ENCODE results near the gene SYNDIG1.

SYNDIG1 gene

GRCh38 chr20:24587384-24588046, 118.1 kb downstream of the SYNDIG1 start:
- in situ Hi-C loops (cut with HindIII; ENCODE audit: low pct_ligation_motif_present, low pct_unique_long_range_greater_than_20kb, low sequenced_read_pairs): no loop called here
- no peak for DNase-seq

DNA sequence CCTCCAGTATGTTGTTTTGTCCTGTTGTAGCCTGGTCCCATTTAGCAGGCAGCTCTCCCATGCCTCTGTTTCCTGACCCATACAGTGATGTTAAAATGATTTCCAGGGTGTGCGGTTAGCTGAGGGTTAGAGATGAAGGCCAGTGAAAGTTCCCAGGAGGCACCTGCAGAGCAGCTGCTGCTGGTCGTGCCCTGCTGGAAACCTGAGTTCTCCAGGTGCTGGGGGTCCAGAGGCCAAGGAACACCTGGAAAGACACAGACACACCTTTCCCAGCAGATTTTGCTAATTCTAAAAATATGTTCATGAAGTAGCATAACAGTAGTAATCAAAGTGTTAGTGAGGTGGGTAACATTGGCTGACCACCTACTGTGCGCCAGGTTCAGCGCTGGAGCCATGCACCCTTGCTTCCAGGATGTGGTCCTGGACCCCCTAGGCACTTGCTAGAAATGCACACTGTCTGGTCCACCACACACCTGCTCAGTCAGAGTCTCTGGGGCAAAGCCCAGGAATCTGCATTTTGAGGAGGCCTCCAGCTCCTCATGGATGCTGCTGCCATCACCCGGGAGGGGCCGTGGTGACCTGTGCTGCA, 118.7 kb downstream of the SYNDIG1 start:
- DNase-seq: no peak
- in situ Hi-C loops (cut with HindIII; ENCODE audit: low pct_ligation_motif_present, low pct_unique_long_range_greater_than_20kb, low sequenced_read_pairs): no loop called here

DNA sequence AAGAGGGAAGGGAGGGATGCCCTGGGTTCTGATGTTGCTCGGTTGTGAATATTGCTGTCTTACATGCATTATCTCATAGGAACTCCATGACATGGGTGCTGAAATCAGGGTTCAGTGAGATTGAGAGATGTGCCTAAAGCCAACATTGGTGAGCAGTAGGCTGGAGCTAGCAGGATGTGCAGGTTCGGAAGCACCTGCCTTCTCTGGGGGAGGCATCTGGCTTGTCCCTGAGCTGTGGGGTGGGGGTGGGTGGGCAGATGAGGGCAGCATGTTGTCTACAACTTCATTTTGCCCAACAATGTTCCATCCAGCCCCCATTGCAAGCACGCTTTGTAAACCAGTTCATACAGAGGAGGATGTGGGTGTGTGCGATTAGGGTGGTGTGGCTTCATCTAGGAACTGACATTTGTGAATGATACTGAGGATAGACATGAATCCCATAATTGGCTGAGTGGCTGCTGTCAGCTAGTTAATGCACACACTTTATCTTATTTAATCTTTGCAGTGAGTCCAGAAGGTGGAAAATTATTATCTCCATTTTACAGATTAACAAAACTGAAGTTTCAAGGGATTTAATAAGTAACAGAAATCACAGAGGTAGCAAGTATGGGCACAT, 119.4 kb downstream of the SYNDIG1 start:
- in situ Hi-C loops (cut with HindIII; ENCODE audit: low pct_ligation_motif_present, low pct_unique_long_range_greater_than_20kb, low sequenced_read_pairs): no loop called here
- no peak for DNase-seq

- in situ Hi-C loops (cut with HindIII; ENCODE audit: low pct_ligation_motif_present, low pct_unique_long_range_greater_than_20kb, low sequenced_read_pairs): no loop called here
- DNase-seq: no peak
Measured at GRCh38 chr20:24589381-24589780, 120.0 kb downstream of the SYNDIG1 start.

GRCh38 chr20:24589815-24590177, 120.4 kb downstream of the SYNDIG1 start:
- DNase-seq: no peak
- in situ Hi-C loops (cut with HindIII; ENCODE audit: low pct_ligation_motif_present, low pct_unique_long_range_greater_than_20kb, low sequenced_read_pairs): no loop called here

DNA sequence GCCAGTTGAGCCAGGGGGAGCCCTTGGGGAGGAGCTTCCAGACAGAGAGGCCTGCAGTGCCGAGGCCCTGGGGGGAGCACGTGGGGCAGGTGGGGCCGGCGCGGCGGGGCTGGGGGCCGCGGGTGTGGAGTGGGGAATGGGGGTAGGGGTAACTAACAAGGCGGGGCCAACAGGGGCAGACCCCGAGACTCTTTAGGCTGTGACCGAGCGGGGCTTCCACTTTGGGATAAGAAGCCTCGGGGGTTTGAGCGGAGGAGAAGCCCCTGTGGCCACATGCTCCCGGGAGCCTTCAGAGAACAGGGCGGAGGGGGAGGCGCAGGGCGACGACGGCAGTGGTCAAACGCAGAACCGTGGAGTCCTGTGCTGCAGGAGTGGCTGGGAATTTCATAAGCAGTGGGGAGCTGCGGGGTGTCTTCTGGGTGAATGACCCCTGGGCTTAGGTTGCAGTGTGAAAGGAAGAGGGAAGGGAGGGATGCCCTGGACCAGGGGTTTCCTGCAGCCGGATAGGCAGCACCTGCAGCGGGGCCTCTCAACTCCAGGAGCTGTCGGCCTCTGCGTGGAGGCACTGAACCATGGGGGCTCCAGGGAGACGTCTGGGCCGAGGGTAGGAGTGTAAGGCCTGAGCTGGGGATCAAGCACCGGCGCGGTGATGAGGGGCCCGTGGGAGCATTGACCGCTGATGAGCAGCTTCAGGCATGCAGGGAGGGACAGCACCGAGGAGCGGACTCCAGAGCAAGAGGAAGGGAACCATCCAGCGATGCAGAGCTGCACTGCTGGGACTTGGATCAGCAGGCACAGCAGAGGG, 121.0 kb downstream of the SYNDIG1 start:
- no peak for DNase-seq
- in situ Hi-C loops (cut with HindIII; ENCODE audit: low pct_ligation_motif_present, low pct_unique_long_range_greater_than_20kb, low sequenced_read_pairs): no loop called here

DNA sequence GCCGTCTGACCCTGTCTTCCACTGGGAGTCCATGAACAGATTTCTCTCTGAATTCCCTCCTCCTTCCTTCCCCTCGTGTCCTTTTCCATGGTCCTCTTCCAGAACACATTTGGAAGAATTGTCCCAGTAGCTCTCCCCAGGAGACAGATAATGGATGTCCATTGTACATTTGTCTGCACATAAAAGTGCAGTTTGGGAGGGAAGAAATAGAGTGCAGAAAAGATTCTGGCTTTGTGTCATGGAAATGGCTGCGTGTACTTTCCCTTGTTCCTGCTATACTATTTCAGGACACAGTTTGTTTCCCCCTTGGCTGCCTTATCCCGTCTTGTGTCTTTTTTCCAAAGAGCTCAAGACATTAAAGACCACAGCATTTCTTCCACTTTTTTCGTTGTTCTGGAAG, 127.6 kb downstream of the SYNDIG1 start:
- in situ Hi-C loops (cut with HindIII; ENCODE audit: low pct_ligation_motif_present, low pct_unique_long_range_greater_than_20kb, low sequenced_read_pairs): no loop called here
- DNase-seq: no peak

GRCh38 chr20:24598346-24598745, 128.9 kb downstream of the SYNDIG1 start:
- no peak for DNase-seq
- in situ Hi-C loops (cut with HindIII; ENCODE audit: low pct_ligation_motif_present, low pct_unique_long_range_greater_than_20kb, low sequenced_read_pairs): no loop called here

DNA sequence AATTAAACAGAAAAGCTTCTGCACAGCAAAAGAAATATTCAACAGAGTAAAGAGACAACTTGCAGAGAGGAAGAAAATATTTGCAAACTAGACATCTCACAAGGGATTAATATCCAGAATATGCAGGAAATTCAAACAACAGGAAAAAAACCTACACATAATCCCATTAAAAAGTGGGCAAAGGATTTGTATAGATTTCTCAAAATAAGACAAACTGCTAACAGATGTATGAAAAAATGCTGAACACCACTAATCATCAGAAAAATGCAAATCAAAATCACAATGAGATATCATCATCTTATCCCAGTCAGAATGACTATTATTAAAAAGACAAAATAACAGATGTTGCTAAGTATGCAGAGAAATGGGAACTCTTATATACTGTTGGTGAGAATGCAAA, 129.6 kb downstream of the SYNDIG1 start:
- DNase-seq: no peak
- in situ Hi-C loops (cut with HindIII; ENCODE audit: low pct_ligation_motif_present, low pct_unique_long_range_greater_than_20kb, low sequenced_read_pairs): no loop called here

DNA sequence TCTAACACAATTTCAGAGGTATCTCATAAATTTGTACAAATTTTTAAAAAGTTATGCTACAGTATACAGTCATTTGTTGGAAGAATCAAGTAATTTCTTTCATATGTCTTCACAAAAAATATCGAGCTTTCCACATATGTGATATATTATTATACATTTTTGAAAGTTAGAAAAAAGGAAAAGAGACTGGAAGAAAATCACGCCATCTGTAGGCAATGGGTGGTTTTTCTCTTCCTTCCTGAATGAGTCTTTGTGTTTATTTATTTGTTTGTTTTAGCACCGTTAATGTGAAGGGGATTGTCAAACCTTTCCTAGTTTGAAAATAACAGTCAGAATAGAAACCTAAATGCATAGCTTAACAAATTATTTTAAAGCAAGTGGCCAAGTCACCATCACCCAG, 130.6 kb downstream of the SYNDIG1 start:
- no peak for DNase-seq
- in situ Hi-C loops (cut with HindIII; ENCODE audit: low pct_ligation_motif_present, low pct_unique_long_range_greater_than_20kb, low sequenced_read_pairs): no loop called here

DNA sequence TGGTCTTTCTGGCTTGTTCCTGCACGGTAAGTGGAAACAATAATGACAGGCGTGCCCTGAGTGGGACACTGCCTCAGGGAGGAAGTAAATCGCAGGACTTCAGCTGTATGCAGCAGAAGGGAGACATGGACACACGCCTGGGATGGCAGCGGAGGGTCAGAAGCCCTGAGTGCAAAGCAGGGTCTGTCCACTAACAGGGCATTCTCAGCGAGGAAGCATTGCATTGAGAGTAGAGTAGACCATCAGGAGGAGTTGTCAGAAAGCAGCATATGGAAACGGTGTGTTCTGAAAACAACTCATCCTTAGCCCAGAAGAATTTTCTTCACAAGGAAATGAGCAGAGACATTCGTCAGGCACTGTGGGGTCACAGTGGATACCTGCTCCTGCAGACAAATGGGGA, 134.0 kb downstream of the SYNDIG1 start:
- in situ Hi-C loops (cut with HindIII; ENCODE audit: low pct_ligation_motif_present, low pct_unique_long_range_greater_than_20kb, low sequenced_read_pairs): no loop called here
- no peak for DNase-seq

- no peak for DNase-seq
- in situ Hi-C loops (cut with HindIII; ENCODE audit: low pct_ligation_motif_present, low pct_unique_long_range_greater_than_20kb, low sequenced_read_pairs): no loop called here
Measured at GRCh38 chr20:24604966-24605665, 135.7 kb downstream of the SYNDIG1 start.

DNA sequence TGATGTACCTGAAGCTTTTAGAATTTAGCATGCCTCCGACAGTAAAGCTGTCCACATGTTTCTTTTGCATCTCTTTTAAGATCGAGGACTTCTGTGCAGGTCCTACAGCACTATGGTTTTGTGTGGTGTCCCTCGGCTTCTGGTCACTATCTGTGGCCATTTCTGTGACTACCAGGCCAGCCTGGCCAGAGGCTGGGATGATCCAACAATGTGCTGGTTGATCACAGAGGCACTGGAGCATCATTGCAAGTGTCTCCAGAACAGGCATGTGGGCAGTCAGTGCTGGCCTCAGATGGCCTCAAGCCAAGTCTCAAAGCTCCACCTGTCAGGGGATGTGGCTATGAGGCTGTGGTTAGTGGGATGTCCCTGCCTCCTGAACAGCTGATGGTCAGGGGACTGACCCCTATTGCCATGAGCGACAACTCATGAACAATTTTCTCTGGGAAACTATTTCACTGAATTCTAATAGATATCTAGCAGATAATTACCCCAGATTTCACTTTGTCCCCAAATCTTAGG, 136.6 kb downstream of the SYNDIG1 start:
- in situ Hi-C loops (cut with HindIII; ENCODE audit: low pct_ligation_motif_present, low pct_unique_long_range_greater_than_20kb, low sequenced_read_pairs): no loop called here
- no peak for DNase-seq

GRCh38 chr20:24607402-24607801, 138.0 kb downstream of the SYNDIG1 start:
- in situ Hi-C loops (cut with HindIII; ENCODE audit: low pct_ligation_motif_present, low pct_unique_long_range_greater_than_20kb, low sequenced_read_pairs): no loop called here
- no peak for DNase-seq

- in situ Hi-C loops (cut with HindIII; ENCODE audit: low pct_ligation_motif_present, low pct_unique_long_range_greater_than_20kb, low sequenced_read_pairs): no loop called here
- DNase-seq: no peak
Measured at GRCh38 chr20:24608926-24609667, 139.7 kb downstream of the SYNDIG1 start.

DNA sequence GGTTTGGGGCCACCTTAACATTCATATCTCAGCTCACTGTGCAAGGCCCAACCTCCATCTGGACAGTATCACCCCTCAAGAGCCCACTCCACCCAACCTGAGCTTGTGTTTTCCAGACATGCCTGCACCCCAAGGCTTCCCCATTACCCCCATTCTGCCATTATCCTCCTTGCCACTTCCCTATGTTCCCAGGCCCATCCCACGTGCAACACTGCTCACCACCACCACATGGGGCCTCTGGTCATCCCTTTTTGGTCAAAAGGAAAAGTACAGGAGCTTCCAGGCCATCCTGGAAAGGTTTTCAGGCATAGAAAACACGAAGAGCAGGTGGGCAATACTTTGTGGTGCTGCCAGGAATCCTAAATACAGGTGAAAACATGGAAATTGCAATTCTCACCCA, 140.3 kb downstream of the SYNDIG1 start:
- DNase-seq: no peak
- in situ Hi-C loops (cut with HindIII; ENCODE audit: low pct_ligation_motif_present, low pct_unique_long_range_greater_than_20kb, low sequenced_read_pairs): no loop called here

GRCh38 chr20:24610341-24611115, 141.1 kb downstream of the SYNDIG1 start:
- in situ Hi-C loops (cut with HindIII; ENCODE audit: low pct_ligation_motif_present, low pct_unique_long_range_greater_than_20kb, low sequenced_read_pairs): no loop called here
- DNase-seq: no peak
